Skeletal muscle tissue (tissue), 4 donors: Measurements from ENCODE around the gene GMPR2. TPM values are rescaled to one million over a fixed set of nuclear protein-coding genes. Genes with fewer than 3 reads are reported as not detected.

Experiments
- H3K27ac ChIP-seq: one replicate; pipeline ENCODE4 v1.7.0; 2013; ENCODE audit warnings: mild to moderate bottlenecking, low read depth, low read length, inconsistent platforms
- H3K27me3 ChIP-seq, 3 donors: one replicate each; pipeline ENCODE4 v1.7.0; 2013; ENCODE audit warnings: low read length in 3 of 3; ENCODE audit not compliant: control insufficient read depth in 3 of 3, insufficient read depth in 3 of 3
- H3K36me3 ChIP-seq, 3 donors: one replicate each; pipeline ENCODE4 v1.7.0; 2013; ENCODE audit warnings: low read length in 3 of 3; ENCODE audit not compliant: control insufficient read depth in 3 of 3, insufficient read depth in 3 of 3
- H3K4me1 ChIP-seq, 3 donors: one replicate each; pipeline ENCODE4 v1.7.0; 2013; ENCODE audit warnings: low read length in 3 of 3, mild to moderate bottlenecking in 3 of 3; ENCODE audit not compliant: control insufficient read depth in 3 of 3, insufficient read depth in 3 of 3
- H3K4me3 ChIP-seq, 3 donors: one replicate each; pipeline ENCODE4 v1.7.0; 2013; ENCODE audit warnings: low read length in 3 of 3
- H3K9ac ChIP-seq, 3 donors: one replicate each; pipeline ENCODE4 v1.7.0; 2013; ENCODE audit warnings: low read length in 3 of 3, mild to moderate bottlenecking in 3 of 3, moderate library complexity in 2 of 3, low read depth in 1 of 3
- H3K9me3 ChIP-seq, 3 donors: one replicate each; pipeline ENCODE4 v1.7.0; 2013; ENCODE audit warnings: low read length in 3 of 3; ENCODE audit not compliant: control insufficient read depth in 3 of 3
- total RNA-seq: library from RNA; depleted of rRNA; stranded (reverse); fragments of >200 nt; gene quantifications from one replicate; pipeline ENCODE4 v1.2.3, GENCODE V29; 2014
- donor health status: Osteomylitis.

GMPR2 gene
- 49.6 TPM for total RNA-seq

DNA sequence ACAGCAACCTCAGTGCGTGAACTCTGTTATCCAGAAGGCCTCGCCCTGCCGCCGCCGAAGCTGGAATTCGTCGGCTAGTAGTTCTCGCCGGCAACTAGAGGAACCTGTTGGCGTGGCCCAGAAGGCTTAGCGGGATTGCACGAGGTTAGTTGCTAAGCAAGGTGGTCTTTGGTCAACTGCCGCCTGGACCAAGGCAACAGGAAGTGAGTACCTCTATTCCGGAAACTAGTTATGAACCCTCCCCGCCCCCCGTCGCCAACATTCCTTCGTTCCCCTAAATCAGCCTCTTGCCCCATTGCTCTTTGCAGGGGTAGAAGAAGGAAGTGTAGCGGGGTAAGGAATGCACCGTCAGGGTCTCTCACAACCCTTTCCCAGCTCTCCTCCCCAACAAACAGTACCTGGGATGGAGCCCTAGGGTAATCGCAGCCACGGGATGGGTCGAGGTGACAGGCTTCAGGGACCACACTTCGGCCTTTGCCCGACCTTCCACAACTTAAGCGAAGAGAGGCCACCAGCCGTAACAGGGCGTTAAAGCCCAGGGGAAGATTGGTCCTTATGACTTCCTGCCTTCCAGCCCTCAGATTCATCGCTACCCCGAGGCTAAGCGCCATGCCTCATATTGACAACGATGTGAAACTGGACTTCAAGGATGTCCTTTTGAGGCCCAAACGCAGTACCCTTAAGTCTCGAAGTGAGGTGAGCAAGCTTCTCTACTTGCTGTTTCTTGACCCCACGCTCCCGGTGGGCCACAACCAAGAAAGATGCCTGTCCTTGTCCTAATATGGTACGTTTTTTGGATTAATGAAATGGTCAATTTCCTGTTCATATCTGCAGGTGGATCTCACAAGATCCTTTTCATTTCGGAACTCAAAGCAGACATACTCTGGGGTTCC, at the start of gene GMPR2:
GMPR2 (plus strand) TSS at position 285 of the 893 bp plus-strand sequence; CDS start at position 610, 325 bp downstream.
- peak within 1 kb of the TSS; percentile 98 to 100 (median 98) for H3K4me3 ChIP-seq
- H3K27me3 ChIP-seq = no peaks in the 10 kb centered on the region
- H3K27ac ChIP-seq = peak within 1 kb of the TSS; percentile 92
- H3K9ac ChIP-seq = peak within 1 kb of the TSS; percentile 89 to 95 (median 91)
- H3K9me3 ChIP-seq = no peaks in the 10 kb centered on the region
- peaks cover 39 to 70% (median 53%) of the 10 kb centered on the region in 3 donors for H3K4me1 ChIP-seq
- H3K36me3 ChIP-seq = peaks cover 28 to 35% (median 32%) of the 10 kb centered on the region in 3 donors

DNA sequence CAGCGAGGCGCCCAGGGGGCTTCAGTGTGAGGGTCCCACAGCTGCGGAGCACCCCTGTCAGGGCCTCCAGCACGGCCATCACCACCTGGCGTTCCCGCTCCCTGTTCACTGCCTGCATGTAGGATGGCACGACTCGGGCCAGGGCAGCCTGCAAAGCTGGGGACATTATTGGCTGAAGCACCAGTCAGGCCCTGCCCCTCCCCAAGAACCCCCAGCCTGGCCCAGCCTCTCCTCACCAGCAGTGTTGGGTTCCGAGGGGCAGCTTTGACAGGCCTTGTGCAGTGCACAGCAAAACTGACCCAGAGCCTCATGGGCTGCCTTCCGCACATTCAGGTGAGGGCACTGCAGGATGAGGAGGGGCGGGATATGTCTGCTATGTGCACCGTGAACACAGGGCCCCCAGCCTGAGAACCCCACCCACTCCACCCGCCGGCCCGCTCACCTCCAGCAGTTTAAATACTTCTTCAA, 49.7 kb upstream of the GMPR2 start:
- H3K27me3 ChIP-seq = no peaks in the 10 kb centered on the region
- no peaks in the 10 kb centered on the region for H3K9me3 ChIP-seq
- H3K27ac ChIP-seq = no peak overlapping the region
- no peak overlapping the region for H3K4me3 ChIP-seq
- H3K36me3 ChIP-seq = peaks cover 74 to 81% (median 78%) of the 10 kb centered on the region in 3 donors
- peaks cover 24 to 34% (median 30%) of the 10 kb centered on the region in 3 donors for H3K4me1 ChIP-seq
- H3K9ac ChIP-seq = peak overlapping the region in 1 of 3 donors; percentile 16

GRCh38 chr14:24184104-24184970, 48.4 kb upstream of the GMPR2 start:
- Histone ChIP-seq H3K27ac (no peak overlapping the region), H3K4me3 (no peak overlapping the region), H3K9me3 (no peaks in the 10 kb centered on the region), H3K27me3 (no peaks in the 10 kb centered on the region), H3K36me3 (peaks cover 68 to 71% (median 69%) of the 10 kb centered on the region in 3 donors), H3K9ac (no peak overlapping the region), H3K4me1 (peaks cover 29 to 34% (median 32%) of the 10 kb centered on the region in 3 donors)

DNA sequence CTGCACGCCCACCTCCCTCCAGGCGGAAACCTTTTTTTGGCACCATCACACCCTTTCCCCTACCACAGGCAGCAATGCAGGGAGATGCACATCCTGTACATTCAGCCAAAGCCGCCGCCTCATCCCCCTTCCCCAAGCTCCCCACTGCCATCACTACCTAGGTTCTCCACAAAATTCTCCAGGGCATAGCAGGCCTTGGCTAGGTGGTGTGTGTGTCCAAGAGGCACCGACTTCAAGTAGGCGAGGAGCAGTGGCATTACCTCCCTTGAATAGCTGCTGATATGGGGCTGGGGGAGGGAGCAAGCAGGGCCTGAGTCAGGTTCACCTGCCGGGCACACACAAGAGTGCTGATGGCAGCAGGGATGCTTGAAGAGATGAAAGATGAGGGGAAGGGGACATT, 47.7 kb upstream of the GMPR2 start:
- Histone ChIP-seq H3K36me3 (peaks cover 66 to 69% (median 67%) of the 10 kb centered on the region in 3 donors), H3K9me3 (no peaks in the 10 kb centered on the region), H3K4me1 (peaks cover 23 to 27% (median 26%) of the 10 kb centered on the region in 3 donors)

DNA sequence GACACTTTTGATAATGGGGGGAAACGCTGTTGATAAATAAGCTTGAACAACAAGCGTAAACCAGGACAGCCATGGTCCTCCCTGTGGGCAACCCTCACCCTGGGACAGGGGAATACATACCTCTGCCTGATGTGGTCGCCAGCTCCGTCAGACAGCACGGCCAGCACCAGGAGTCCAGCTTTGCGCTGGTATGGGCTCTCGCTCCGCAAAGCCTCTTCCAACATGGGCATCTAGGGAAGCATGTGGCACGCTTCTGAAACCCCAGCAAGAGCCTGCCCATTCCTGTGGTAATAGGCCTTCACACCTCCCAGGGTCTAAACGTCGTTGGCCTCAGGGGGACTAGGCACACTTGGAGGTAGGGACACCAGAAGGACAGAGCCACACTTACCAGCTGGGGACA, 47.0 kb upstream of the GMPR2 start:
- no peaks in the 10 kb centered on the region for H3K9me3 ChIP-seq
- peaks cover 16 to 21% (median 19%) of the 10 kb centered on the region in 3 donors for H3K4me1 ChIP-seq
- H3K27ac ChIP-seq = no peak overlapping the region
- H3K4me3 ChIP-seq = no peak overlapping the region
- H3K27me3 ChIP-seq = no peaks in the 10 kb centered on the region
- peaks cover 61 to 69% (median 64%) of the 10 kb centered on the region in 3 donors for H3K36me3 ChIP-seq
- H3K9ac ChIP-seq = no peak overlapping the region

More for the DNA sequence above, 47.7 kb upstream of the GMPR2 start:
- H3K4me3 ChIP-seq = no peak overlapping the region
- H3K9ac ChIP-seq = no peak overlapping the region
- H3K27ac ChIP-seq = no peak overlapping the region
- H3K27me3 ChIP-seq = no peaks in the 10 kb centered on the region

DNA sequence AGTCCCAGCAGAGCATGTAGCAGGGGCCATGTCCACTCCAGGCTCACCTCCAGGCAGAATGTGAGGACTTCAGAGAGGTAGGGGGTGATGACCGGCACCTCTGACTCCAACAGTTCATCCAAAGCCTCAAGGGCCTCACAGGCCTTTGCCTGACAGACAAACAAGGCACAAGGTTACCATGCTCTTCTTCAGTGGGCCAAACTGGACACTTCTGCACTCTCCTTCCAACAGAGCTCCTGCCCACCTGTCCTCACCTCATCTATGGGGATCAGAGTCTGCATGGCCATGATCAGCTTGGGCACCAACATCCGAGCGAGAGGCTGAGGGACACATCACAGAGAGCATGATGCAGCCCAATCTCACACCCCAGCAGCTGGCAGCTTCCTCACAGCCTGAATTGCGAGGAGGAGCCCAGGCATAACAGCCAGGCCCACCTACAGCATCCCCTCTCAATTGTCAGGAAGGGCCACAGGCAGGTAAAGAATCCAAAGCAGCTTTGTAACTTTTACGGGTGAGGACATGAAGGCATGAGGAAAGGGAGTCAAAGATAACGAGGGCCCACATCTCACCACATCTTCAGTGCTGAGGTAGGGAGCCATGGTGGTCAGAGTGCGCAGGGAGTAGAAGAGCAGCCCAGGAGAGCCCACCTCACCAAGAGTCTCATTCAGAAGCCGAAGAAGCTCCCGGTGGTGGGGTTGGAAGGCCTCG, 45.7 kb upstream of the GMPR2 start:
- H3K4me3 ChIP-seq = peak overlapping the region in 1 of 3 donors; percentile 84
- peak overlapping the region in 2 of 3 donors; percentile 79 to 86 for H3K9ac ChIP-seq
- H3K36me3 ChIP-seq = peaks cover 56 to 65% (median 60%) of the 10 kb centered on the region in 3 donors
- no peaks in the 10 kb centered on the region for H3K27me3 ChIP-seq
- no peak overlapping the region for H3K27ac ChIP-seq
- no peaks in the 10 kb centered on the region for H3K9me3 ChIP-seq
- peaks cover 16 to 21% (median 19%) of the 10 kb centered on the region in 3 donors for H3K4me1 ChIP-seq

- Histone ChIP-seq H3K9ac (peak overlapping the region; percentile 79 to 87 (median 86)), H3K36me3 (peaks cover 56 to 65% (median 61%) of the 10 kb centered on the region in 3 donors), H3K4me1 (peaks cover 16 to 21% (median 20%) of the 10 kb centered on the region in 3 donors), H3K9me3 (no peaks in the 10 kb centered on the region), H3K27me3 (no peaks in the 10 kb centered on the region), H3K4me3 (peak overlapping the region; percentile 75 to 84 (median 83)), H3K27ac (peak overlapping the region; percentile 83)
Measured at GRCh38 chr14:24187539-24187915, 45.2 kb upstream of the GMPR2 start.

DNA sequence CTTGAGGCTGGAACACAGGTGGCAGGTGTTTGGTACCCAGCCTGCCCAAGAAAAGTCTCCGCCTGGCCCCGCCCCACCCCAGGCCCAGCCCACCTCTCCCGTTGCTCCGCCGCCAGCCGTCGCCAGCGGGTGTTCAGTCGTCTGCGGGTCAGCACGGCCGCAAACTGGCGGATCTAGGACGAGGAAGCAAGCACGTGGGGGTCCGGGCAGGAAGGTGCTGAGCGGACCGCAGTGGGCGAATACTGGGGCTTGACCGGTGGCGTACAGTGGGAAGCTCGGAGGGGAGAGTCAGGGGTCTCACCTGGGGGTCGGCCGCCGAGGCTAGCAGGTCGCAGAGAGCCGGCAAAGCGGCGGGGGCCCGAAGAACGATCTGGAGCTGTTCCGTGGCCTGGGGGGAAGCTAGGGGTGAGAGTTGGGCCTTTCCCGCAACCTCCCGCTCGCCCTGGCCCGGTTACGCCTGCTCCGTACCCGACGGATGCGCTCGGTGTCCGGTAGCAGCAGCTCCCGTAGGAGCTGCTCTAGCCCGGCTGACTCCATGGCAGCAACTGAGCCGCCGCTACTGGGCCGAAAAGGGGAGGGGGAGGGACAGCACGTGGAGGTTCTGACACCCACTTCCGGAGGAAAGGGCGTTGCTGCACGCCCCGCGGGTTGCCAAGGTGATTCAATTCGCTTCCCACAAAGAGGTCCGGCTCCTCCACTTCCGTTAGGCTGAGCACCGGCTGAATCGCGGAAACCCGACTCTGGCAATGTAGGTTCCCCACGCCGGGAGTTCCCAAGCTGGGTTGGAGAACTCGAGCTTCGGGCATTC, 44.3 kb upstream of the GMPR2 start, which contains the start of gene IPO4:
IPO4 (minus strand) TSS at position 566 of the 808 bp plus-strand sequence; CDS start at position 537, 29 bp downstream.
- Histone ChIP-seq H3K4me3 (peak within 1 kb of the TSS; percentile 75 to 84 (median 83)), H3K9ac (peak within 1 kb of the TSS; percentile 79 to 87 (median 86)), H3K9me3 (no peaks in the 10 kb centered on the region), H3K27ac (peak within 1 kb of the TSS; percentile 83), H3K36me3 (peaks cover 53 to 64% (median 62%) of the 10 kb centered on the region in 3 donors), H3K4me1 (peaks cover 16 to 22% (median 21%) of the 10 kb centered on the region in 3 donors), H3K27me3 (no peaks in the 10 kb centered on the region)
